ENCODE data around the gene CLIC1. TPM values are rescaled to one million over a fixed set of nuclear protein-coding genes. Genes with fewer than 3 reads are reported as not detected.

Gene CLIC1
- total RNA-seq, 2 donors from 2014 or later = 90.9 to 194 TPM

- no peak for DNase-seq (ENCODE audit: low spot score)
- Histone ChIP-seq H3K9me3 (no peaks in the 10 kb centered on the region), H3K36me3 (peaks cover 93% of the 10 kb centered on the region), H3K4me3 (no peak overlapping the region), H3K27me3 (no peaks in the 10 kb centered on the region), H3K4me1 (no peaks in the 10 kb centered on the region), H3K27ac (no peak overlapping the region)
- no peak for TF ChIP-seq CTCF (IDR thresholded peaks at IDR 0.05)
These were observed 44.0 kb downstream of the CLIC1 start for GRCh38 chr6:31692353-31692752.

GRCh38 chr6:31691564-31692108, 44.7 kb downstream of the CLIC1 start:
- H3K27ac ChIP-seq = no peak overlapping the region
- no peaks in the 10 kb centered on the region for H3K4me1 ChIP-seq
- no peak for TF ChIP-seq CTCF (IDR thresholded peaks at IDR 0.05)
- no peak for DNase-seq (ENCODE audit: low spot score)
- no peaks in the 10 kb centered on the region for H3K9me3 ChIP-seq
- H3K27me3 ChIP-seq = no peaks in the 10 kb centered on the region
- peaks cover 91% of the 10 kb centered on the region for H3K36me3 ChIP-seq
- H3K4me3 ChIP-seq = no peak overlapping the region

- H3K4me3 ChIP-seq = no peak overlapping the region
- H3K27ac ChIP-seq = no peak overlapping the region
- no peaks in the 10 kb centered on the region for H3K27me3 ChIP-seq
- H3K36me3 ChIP-seq = peaks cover 91% of the 10 kb centered on the region
- TF ChIP-seq CTCF (IDR thresholded peaks at IDR 0.05) = no peak
- no peaks in the 10 kb centered on the region for H3K4me1 ChIP-seq
- H3K9me3 ChIP-seq = no peaks in the 10 kb centered on the region
- no peak for DNase-seq (ENCODE audit: low spot score)
These were observed 45.3 kb downstream of the CLIC1 start for GRCh38 chr6:31691078-31691463.

GRCh38 chr6:31690231-31691077, 45.9 kb downstream of the CLIC1 start:
- H3K36me3 ChIP-seq = peaks cover 86% of the 10 kb centered on the region
- no peaks in the 10 kb centered on the region for H3K9me3 ChIP-seq

GRCh38 chr6:31689249-31690110, 46.9 kb downstream of the CLIC1 start:
- Histone ChIP-seq H3K4me3 (no peak overlapping the region), H3K9me3 (no peaks in the 10 kb centered on the region), H3K27ac (no peak overlapping the region), H3K27me3 (no peaks in the 10 kb centered on the region), H3K4me1 (no peaks in the 10 kb centered on the region), H3K36me3 (peaks cover 76% of the 10 kb centered on the region)
- TF ChIP-seq CTCF (IDR thresholded peaks at IDR 0.05) = peak in 1 of 2 donors; percentile 24
- DNase-seq (ENCODE audit: low spot score) = no peak

More at GRCh38 chr6:31690231-31691077, 45.9 kb downstream of the CLIC1 start:
- H3K27ac ChIP-seq = no peak overlapping the region
- H3K4me3 ChIP-seq = no peak overlapping the region
- H3K27me3 ChIP-seq = no peaks in the 10 kb centered on the region
- no peaks in the 10 kb centered on the region for H3K4me1 ChIP-seq
- no peak for TF ChIP-seq CTCF (IDR thresholded peaks at IDR 0.05)
- no peak for DNase-seq (ENCODE audit: low spot score)
